KOPT-K1 (cell line): ENCODE results near the gene TRIM34.
"Not testable (repeated sequence)": the region's sequence is repeated elsewhere in the genome, so short reads cannot be mapped to it uniquely, and the experiment has no call there.

Experiments used
- H3K27ac ChIP-seq: fragments of 200-600 bp; sonication (generic); 2 replicates; pipeline ENCODE4 v1.5.1; 2016; ENCODE audit warnings: antibody characterized with exemption, mild to moderate bottlenecking, low read depth, low read length; ENCODE audit not compliant: poor library complexity, severe bottlenecking
- H3K36me3 ChIP-seq: fragments of 200-600 bp; sonication (generic); 2 replicates; pipeline ENCODE4 v1.5.1; 2017; ENCODE audit warnings: antibody characterized with exemption, mild to moderate bottlenecking, low read length, moderate library complexity; ENCODE audit not compliant: insufficient read depth
- H3K9me3 ChIP-seq: fragments of 200-600 bp; sonication (generic); 2 replicates; pipeline ENCODE4 v1.5.1; 2017; ENCODE audit warnings: antibody characterized with exemption, low read length, mild to moderate bottlenecking; ENCODE audit not compliant: insufficient read depth, poor library complexity, severe bottlenecking

Gene TRIM34, protein sequence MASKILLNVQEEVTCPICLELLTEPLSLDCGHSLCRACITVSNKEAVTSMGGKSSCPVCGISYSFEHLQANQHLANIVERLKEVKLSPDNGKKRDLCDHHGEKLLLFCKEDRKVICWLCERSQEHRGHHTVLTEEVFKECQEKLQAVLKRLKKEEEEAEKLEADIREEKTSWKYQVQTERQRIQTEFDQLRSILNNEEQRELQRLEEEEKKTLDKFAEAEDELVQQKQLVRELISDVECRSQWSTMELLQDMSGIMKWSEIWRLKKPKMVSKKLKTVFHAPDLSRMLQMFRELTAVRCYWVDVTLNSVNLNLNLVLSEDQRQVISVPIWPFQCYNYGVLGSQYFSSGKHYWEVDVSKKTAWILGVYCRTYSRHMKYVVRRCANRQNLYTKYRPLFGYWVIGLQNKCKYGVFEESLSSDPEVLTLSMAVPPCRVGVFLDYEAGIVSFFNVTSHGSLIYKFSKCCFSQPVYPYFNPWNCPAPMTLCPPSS

DNA sequence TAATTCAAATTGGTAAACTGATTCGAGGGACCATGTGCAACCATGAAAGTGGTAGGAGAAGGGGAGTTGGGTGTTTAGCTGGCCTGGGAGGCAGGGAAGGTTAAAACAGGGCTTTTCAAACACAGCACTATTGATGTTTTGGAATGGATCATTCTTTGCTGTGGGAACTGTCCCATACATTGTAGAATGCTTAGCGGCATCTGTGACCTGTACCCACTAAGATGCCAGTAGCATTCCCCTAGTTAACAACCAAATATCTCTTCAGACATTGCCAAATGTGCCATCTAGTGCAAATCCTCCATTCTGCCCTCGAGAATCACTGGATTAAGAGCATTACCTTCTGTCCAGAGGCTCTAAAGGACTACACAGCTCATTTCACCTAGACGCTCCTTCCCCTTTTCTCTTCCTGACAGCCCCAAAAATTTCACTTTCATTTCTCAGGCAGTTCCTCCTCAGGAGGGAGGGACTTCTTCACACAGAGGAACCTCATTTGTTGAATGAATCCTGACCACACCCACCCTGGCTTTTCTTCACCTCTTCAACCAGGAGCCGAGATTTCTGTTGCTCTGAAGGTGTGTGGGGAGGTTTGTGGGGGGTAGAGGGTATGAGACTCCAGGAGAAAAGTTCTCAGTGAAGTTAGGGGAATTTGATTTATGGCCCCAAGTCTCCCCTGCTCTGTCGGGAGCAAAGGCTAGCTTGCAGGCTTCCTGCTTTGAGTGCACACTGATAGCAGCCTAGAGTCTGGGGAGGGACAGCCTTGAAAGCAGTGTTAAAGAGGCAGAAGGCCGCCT is at the start of gene TRIM34:
Gene TRIM34 (plus strand): TSS at position 513 of the 791 bp plus-strand sequence. CDS start 7,331 bp downstream, outside the sequence.
- no peaks in the 10 kb centered on the region for H3K36me3 ChIP-seq
- peak within 1 kb of the TSS; percentile 68 for H3K27ac ChIP-seq
- no peaks in the 10 kb centered on the region for H3K9me3 ChIP-seq

DNA sequence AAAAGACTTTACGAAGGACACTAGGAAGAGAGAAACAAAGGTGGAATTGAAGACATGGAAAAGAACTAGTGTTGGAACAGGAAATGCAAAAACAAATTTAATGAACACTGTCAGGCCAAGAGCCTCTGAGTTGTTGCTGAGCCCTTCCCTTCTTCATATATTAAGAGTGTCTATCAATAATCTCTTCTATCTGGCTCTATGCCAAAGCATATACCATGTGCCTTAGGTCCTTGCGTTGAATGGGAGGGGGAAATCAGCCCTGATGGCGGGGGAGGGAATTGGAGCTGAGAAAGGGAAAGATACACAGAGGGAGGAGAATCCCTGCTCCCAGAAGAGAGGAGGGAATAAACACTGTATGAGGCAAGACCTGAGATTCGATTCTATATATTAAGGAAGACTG is 49.6 kb upstream of the TRIM34 start:
- no peak overlapping the region for H3K27ac ChIP-seq
- H3K36me3 ChIP-seq, result no peaks in the 10 kb centered on the region
- H3K9me3 ChIP-seq, result no peaks in the 10 kb centered on the region

DNA sequence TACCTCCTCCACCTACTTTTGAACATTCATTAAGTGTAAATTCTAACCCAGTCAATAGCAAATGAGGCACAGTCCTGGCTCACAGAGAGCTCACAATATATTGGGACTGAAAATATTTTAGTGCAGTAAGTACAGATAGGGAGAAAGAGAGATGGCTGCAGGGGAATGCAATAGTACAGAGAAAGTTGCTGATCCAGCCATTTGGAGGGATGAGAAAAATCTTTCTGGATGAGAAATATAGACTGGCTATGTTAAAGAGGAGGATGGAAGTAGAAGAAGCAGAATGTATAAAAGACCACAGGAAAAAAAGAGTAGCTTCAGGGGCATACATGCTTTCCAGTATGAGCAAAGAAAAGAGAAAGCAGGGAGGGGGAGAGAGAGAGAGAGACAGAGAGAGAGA is 47.7 kb upstream of the TRIM34 start:
- H3K36me3 ChIP-seq, result no peaks in the 10 kb centered on the region
- no peaks in the 10 kb centered on the region for H3K9me3 ChIP-seq
- H3K27ac ChIP-seq, result no peak overlapping the region

DNA sequence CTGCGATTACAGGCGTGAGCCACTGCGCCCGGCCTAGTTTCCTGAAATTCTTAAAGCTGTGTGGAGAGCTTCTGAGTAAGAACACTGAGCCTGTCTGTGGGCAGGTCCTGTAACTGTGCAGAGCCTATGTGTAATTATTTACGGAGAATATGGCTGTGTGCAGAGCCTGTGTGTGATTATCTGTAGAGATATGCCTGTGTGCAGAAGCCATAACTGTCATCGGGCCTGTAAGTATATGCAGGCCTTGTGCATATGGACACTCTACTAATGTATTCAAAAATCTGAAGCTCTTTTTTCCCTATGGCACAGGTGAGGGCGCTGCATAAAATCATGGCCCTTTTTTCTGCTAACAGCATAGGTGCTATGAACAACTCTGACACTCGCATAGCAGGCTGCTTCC is 44.2 kb upstream of the TRIM34 start, which contains the start of gene OR52B6:
Gene OR52B6 (plus strand): TSS at position 301 of the 400 bp plus-strand sequence. CDS start 0 bp downstream, at position 301.
- no peaks in the 10 kb centered on the region for H3K36me3 ChIP-seq
- no peak within 1 kb of the TSS for H3K27ac ChIP-seq
- H3K9me3 ChIP-seq, result no peaks in the 10 kb centered on the region

DNA sequence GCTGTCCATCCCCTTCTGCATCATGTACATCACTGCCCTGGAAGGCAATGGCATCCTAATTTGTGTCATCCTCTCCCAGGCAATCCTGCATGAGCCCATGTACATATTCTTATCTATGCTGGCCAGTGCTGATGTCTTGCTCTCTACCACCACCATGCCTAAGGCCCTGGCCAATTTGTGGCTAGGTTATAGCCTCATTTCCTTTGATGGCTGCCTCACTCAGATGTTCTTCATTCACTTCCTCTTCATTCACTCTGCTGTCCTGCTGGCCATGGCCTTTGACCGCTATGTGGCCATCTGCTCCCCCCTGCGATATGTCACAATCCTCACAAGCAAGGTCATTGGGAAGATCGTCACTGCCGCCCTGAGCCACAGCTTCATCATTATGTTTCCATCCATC is 43.8 kb upstream of the TRIM34 start:
- H3K27ac ChIP-seq, result no peak overlapping the region
- H3K9me3 ChIP-seq, result no peaks in the 10 kb centered on the region
- no peaks in the 10 kb centered on the region for H3K36me3 ChIP-seq

DNA sequence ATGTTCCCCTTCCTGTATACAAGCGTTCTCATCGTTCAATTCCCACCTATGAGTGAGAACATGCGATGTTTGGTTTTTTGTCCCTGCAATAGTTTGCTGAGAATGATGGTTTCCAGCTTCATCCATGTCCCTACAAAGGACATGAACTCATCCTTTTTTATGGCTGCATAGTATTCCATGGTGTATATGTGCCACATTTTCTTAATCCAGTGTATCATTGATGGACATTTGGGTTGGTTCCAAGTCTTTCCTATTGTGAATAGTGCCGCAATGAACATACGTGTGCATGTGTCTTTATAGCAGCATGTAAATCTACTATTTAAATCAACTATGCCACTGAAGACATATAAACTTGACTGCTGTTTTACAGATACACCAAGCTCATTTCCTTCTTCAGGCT is 40.3 kb upstream of the TRIM34 start:
- H3K9me3 ChIP-seq, H3K27ac ChIP-seq, H3K36me3 ChIP-seq: not testable (repeated sequence)

DNA sequence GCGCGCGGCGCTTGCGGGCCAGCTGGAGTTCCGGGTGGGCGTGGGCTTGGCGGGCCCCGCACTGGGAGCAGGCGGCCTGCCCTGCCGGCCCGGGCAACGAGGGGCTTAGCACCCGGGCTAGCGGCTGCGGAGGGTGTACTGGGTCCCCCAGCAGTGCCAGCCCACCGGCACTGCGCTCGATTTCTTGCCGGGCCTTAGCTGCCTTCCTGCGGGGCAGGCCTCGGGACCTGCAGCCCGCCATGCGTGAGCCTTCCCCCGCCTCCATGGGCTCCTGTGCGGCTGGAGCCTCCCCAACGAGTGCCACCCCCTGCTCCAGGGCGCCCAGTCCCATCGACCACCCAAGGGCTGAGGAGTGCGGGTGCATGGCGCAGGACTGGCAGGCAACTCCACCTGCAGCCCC is 34.9 kb upstream of the TRIM34 start:
- not testable (repeated sequence) for H3K9me3 ChIP-seq, H3K27ac ChIP-seq, H3K36me3 ChIP-seq

DNA sequence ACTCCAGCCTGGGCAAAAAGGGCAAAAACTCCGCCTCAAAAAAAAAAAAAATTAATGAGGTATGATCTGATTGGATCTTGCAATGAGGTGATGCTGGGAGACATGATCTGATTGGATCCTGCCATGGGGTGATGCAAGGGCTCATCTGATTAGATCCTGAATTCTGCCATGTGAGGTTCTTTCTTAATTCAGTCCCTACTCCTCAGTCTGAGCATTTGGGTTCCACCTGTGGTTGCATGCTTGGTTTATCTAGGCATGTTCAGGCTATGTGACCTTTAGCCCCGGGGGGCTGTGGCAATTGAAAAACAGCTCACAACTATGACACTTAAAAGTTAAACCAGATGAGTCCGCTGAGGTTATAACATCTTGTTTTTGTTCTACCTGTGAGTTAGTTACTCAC is 33.2 kb upstream of the TRIM34 start:
- Histone ChIP-seq H3K9me3 (no peaks in the 10 kb centered on the region), H3K36me3 (no peaks in the 10 kb centered on the region), H3K27ac (no peak overlapping the region)

DNA sequence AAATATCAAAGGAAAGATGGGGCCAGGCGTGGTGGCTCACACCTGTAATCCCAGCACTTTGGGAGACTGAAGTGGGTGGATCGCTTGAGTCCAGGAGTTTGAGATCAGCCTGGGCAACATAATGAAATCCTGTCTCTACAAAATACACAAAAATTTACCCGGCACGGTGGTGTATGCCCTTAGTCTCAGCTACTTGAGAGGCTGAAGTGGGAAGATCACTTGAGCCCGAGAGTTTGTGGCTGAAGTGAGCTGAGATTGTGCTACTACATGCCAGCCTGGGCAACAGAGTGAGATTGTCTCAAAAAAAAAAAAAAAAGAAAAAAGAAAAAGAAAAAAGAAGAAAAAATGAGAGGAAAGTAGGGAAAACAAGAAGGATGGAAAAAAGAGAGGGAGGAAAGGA is 32.2 kb upstream of the TRIM34 start:
- no peak overlapping the region for H3K27ac ChIP-seq
- no peaks in the 10 kb centered on the region for H3K9me3 ChIP-seq
- no peaks in the 10 kb centered on the region for H3K36me3 ChIP-seq

DNA sequence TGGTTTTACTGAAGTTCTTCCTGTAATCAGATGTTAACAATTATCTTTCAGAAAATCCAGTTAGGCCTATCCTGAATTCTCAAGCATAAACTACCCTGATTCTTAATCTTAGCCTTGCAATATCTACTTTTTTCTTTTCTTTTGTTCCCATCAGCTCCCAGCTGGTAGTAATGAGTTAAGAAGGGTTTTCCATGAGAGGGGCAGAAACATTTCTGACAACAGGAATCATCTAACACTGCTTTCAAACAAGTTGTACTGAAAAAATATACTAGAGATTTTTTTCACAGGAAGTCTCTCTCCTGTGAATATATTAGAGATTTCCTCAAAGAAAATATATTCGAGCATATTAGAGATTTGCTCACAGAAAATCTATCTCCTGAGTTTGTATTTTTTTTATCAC is 31.7 kb upstream of the TRIM34 start:
- Histone ChIP-seq H3K27ac (no peak overlapping the region), H3K36me3 (no peaks in the 10 kb centered on the region), H3K9me3 (no peaks in the 10 kb centered on the region)

DNA sequence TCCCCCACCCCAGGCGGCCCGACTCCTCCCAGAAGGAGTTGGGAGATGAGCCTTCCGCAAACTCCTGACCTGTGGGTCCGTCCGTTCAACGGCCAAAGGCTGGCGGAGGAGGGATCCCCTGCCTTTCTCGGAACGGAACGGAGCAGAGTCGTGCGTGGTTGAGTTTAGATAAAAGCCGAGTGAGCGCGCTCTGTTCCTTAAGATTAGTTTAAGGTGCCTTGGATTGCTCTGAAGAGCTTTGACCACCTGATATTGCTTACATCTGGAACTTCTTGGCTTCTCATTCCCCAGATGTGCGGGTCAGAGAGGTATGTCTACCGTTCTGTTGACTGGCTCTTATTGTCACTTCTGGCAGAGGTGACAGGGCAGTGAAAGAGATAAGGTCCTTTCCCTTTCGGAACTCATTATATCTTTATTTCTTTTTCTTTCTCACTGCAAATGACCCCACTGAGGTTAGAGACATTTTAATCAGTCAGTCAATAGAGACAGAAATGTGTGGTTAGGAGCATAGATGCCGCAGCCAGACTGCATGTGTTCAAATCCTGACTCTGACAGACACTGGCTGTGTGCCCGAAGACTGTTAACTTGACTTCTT is 28.1 kb upstream of the TRIM34 start, which contains the start of gene TRIM6:
Gene TRIM6 (plus strand): TSS at position 31 of the 595 bp plus-strand sequence. CDS start 261 bp downstream, at position 292.
- Histone ChIP-seq H3K27ac (no peak within 1 kb of the TSS), H3K36me3 (no peaks in the 10 kb centered on the region), H3K9me3 (no peaks in the 10 kb centered on the region)

DNA sequence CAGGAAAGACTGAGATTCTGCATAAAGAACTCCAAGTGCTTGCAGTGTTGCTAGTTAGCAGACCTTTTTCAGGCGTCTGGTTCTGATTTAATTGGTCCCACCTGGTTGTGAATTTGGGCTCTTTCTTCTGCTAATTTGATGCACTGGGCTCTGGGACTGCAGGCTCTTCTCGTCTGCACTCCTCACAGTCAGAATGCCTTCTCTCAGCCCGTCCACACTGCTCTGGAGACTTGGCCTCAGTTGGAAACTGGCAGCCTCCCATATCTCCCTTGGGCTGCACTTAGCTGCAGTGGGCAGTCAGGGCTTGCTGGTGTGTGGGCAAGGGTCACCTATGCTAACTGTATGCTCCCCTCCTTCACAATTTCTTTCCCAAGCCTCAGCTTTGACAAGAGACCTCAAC is 26.8 kb upstream of the TRIM34 start:
- no peaks in the 10 kb centered on the region for H3K9me3 ChIP-seq
- H3K27ac ChIP-seq, result no peak overlapping the region
- H3K36me3 ChIP-seq, result no peaks in the 10 kb centered on the region

DNA sequence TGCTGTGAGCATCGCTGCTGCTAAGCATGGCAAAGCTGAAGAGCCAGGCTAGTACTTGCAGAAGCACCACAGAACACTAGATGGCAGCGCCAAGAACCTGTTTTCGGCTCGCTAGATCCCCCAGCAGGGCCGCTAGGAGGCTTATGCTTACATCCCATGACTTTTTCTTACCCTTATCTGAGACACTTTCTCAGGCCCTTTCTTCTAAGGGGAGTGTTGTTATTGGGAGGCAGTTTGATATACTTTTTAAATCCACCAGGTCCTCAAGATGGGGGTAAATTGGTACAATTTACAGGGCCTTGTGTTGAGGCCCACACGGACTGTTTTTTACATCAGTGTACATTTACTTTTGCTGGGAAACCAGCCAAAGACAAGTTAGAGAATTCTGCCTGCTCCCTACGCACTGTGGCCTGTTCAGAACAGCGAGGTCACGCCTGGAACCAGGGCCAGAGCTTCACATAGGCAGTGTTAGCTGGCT is 24.4 kb upstream of the TRIM34 start:
- Histone ChIP-seq H3K36me3 (no peaks in the 10 kb centered on the region), H3K27ac (no peak overlapping the region), H3K9me3 (no peaks in the 10 kb centered on the region)

DNA sequence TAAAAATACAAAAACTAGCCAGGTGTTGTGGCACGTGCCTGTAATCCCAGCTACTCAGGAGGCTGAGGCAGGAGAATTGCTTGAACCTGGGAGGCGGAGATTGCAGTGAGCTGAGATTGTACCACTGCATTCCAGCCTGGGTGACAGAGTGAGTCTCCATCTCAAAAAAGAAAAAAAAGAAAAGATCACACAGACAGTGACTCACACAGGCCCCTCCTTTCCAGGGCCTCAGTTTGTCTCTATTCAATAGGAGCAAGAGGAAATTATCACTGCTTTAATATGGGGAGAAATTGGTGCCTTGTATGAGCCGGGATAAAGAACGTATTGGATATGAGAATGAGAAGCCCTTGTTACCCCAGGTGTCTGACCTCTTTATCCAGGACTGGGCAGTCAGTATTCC is 22.0 kb upstream of the TRIM34 start:
- H3K27ac ChIP-seq, H3K9me3 ChIP-seq, H3K36me3 ChIP-seq: not testable (repeated sequence)

DNA sequence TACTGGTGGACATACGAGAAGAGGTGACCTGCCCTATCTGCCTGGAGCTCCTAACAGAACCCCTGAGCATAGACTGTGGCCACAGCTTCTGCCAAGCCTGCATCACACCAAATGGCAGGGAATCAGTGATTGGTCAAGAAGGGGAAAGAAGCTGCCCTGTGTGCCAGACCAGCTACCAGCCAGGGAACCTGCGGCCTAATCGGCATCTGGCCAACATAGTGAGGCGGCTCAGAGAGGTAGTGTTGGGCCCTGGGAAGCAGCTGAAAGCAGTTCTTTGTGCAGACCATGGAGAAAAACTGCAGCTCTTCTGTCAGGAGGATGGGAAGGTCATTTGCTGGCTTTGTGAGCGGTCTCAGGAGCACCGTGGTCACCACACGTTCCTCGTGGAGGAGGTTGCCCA is 21.5 kb upstream of the TRIM34 start:
- Histone ChIP-seq H3K27ac (no peak overlapping the region), H3K36me3 (no peaks in the 10 kb centered on the region), H3K9me3 (no peaks in the 10 kb centered on the region)
